Stimulated activated CD4-positive, alpha-beta T cell treated with anti-CD3 and anti-CD28 coated beads, Interleukin-4, amount 100 ng/mL, for 48 hours (primary cell): Measurements from ENCODE around the gene CPNE1.
A peak's percentile ranks its signal among the peaks of the same experiment; 100 is the strongest.
"Not testable (repeated sequence)": the region's sequence is repeated elsewhere in the genome, so short reads cannot be mapped to it uniquely, and the experiment has no call there.

Experiments
- DNase-seq, 2 donors: peaks; one replicate each; pipeline ENCODE4 v3.0.0-alpha.2; 2020; ENCODE audit warnings: low read depth in 2 of 2

The CPNE1 gene

DNA sequence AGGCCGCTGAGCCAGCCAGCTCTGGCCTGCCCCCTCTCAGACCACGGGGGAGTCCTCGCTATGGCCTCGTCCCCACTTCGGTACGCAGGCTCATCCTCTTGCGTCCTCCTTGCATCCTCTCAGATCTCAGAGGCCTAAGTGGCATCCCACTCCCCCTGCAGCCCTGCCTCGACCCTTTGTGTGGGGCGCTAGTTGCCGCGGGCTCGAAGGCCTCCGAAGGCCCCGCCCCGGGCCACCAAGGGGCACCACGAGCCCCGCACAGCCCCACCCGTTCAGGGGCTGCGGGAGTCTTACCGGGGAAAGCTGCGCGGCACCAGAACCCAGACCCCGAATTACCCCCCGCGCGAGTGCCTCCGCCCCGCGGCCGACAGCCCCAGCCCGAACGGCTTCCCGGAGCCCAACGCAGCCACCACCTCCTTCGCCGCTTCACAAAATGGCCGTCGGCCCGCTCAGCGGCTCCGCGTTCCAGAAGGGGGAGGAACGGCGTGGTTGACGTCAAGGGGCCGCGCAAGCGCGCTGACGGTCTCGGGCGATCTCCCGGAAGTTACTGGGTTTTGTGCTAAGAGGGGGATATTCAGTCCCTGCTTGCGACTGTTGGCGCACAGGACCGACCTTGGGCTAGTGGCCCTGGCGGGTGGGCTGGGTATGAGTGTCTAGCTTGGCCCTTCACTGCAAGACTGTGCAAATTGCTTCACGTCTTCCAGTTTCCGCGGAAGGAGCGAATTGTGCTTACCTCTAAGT is at the start of gene CPNE1, which contains the start of gene RBM12:
Gene CPNE1, minus strand, starts transcription at position 435 of the 741 bp plus-strand sequence. CDS start 31,977 bp downstream, outside the sequence.
Gene RBM12, minus strand, starts transcription at position 435 of the 741 bp plus-strand sequence. CDS start 9,578 bp downstream, outside the sequence.
- peak; percentile 88 to 90 for DNase-seq

GRCh38 chr20:35714127-35714526 is 49.4 kb upstream of the CPNE1 start:
- no peak for DNase-seq

DNA sequence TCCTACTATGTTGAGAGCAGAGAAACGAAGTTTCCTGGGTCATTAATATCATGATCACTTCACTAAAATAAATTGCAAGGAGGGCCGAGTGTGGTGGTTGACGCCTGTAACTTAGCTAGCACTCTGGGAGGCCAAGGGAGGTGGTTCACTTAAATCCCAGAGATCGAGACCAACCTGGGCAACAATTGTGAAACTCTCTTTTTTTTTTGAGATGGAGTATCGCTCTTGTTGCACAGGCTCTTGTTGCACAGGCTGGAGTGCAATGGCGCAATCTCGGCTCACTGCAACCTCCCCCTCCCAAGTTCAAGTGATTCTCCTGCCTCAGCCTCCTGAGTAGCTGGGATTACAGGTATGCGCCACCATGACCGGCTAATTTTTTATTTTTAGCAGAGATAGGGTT is 48.4 kb upstream of the CPNE1 start:
- DNase-seq, result not testable (repeated sequence)

- DNase-seq, result no peak
Measured at GRCh38 chr20:35711588-35712209, 47.0 kb upstream of the CPNE1 start.

GRCh38 chr20:35710884-35711587 is 46.3 kb upstream of the CPNE1 start:
- no peak for DNase-seq

DNA sequence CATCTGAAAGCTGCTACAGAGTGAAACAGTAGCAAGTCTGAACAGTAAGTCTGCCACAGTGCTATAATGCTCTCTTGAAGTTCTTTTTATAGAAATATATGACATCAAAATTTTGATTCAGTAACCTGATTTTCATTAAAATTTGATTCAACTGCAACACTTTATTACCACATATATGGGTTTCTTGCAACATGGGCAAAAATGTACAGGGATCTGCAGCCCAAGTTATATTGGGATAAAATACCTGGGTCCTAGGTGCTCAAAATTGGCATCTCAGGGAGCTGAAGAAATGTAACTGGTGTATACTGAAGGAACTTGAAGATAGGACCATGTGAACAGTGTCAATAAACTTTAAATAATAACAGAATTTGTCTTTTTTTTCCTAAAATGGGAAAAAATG is 45.3 kb upstream of the CPNE1 start:
- DNase-seq, result no peak

DNA sequence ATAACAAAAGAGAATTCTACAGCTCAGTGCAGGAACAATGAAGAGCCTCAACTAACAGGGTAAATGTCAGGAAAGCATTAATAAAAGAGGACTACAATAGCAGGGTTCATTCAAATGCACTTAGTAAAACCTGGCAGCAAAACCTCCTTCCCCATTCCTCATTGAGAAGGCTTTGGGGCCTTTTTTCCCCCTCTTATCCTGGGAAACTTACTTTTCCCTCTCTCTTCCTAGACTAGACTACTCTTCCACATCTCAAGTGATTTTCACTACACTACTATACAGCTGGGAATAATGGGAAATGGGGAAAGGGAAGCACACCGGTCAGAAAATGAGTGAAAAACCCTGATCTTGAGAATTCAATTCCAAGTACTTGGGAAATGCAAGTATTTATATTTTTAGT is 44.6 kb upstream of the CPNE1 start:
- DNase-seq, result no peak

DNA sequence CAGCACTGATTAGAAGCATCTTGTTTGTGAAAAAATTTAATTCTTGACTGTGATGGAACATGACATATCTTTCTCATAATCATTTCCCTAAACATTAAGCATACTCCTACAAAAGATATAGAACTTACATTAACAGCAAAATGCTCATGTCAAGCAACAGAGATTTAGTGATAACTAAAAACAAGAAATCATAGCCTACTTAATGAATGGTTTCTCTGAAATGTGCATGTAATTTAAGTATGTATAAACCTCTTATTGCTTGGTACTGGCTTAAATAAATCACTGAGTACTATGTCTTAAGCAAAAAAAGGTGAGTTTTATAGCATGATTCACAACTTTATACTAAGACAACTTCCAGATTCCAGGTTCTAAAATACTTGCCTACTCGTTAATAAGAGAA is 43.8 kb upstream of the CPNE1 start:
- DNase-seq, result no peak

GRCh38 chr20:35706591-35707529 is 42.2 kb upstream of the CPNE1 start:
- DNase-seq, result not testable (repeated sequence)

DNA sequence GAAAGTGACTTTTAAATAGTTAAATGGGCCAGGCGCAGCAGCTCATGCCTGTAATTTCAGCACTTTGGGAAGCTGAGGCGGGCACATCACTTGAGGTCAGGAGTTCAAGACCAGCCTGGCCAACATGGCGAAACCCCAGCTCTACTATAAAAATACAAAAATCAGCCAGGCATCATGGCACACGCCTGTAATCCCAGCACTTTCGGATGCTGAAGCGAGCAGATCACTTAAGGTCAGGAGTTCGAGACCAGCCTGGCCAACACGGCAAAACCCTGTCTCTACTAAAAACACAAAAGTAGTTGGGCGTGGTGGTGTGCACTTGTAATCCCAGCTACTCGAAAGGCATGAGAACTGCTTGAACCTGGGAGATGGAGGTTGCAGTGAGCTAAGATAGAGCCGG is 41.2 kb upstream of the CPNE1 start:
- DNase-seq, result not testable (repeated sequence)

DNA sequence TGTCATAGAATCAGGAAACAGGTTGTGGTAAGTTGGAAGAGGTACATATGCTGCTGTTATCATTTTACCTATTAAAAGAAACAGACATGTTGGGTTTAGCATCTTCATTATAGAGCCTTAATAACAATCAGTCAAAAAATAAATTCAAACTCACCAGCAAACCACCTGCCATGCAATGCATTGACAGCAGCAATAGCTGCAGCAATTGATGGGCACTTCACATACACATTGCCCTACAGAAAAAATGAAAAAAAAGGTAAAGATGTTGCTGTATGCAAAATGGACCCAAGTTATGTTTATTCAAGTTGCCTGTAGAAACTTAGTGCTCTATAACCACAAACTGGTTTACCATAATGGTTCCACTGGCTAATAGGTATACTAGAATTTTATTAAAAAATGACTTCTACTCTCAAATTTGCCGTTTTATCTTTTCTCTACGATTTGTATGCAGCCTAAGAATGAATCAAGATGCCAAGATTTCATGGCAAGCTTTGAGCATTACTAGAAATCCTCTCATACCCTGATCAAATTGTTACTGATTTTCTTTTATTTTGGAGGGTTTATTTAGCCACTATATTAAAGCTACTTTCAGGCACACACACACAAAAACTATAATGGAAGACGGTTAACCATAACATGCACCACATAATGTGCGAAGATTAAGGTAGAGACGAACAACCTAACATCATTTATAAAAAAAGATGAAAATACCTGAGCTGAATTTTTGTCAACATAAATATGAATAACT is 40.0 kb upstream of the CPNE1 start:
- DNase-seq, result no peak

GRCh38 chr20:35702824-35703695 is 38.4 kb upstream of the CPNE1 start:
- DNase-seq, result no peak

- DNase-seq, result no peak
Measured at GRCh38 chr20:35702051-35702823, 37.5 kb upstream of the CPNE1 start.

- no peak for DNase-seq
Measured at GRCh38 chr20:35700625-35701148, 36.0 kb upstream of the CPNE1 start.

GRCh38 chr20:35699957-35700624 is 35.4 kb upstream of the CPNE1 start:
- no peak for DNase-seq

DNA sequence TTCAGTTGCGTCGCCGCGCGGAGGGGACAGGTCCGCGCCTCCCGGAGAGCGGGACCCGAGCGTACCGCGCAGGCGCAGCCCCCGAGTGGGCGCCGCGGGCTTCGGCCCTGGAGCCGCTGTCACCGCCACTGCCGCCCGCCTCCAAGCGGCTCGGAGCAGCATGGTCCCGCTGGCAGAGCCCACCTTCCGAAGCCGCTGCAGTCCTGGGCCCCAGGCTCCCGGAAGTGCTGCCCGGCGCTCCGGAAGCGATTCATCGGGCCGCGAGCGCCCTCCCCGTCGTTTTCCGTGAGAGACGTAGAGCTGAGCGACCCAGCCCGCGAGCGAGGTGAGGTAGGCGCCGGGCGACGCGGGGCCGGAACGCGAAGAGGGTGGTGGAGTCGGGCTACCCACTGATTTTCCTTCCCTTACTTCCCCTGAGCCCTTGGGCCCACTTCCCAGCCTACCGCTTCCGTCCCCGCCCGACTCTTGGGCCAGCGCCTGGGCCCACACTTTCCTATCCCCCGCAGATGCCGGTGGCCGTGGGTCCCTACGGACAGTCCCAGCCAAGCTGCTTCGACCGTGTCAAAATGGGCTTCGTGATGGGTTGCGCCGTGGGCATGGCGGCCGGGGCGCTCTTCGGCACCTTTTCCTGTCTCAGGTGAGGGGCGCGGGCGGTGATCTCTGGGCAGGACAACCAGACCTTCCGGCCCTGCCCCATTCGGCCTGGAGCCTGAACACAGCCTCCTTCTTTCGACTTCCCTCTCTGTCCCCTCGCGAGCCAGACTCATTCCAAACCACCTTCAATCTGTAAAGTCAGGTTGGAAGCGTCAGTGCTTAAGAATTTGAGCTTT is 34.6 kb upstream of the CPNE1 start, which contains the start of the genes NFS1 and ROMO1:
Gene NFS1, minus strand, starts transcription at position 226 of the 830 bp plus-strand sequence. Its CDS starts 64 bp downstream, at position 162.
Gene ROMO1, plus strand, starts transcription at position 279 of the 830 bp plus-strand sequence. Its CDS starts 228 bp downstream, at position 507.
- DNase-seq, result peak; percentile 76 to 82
